A549 (cell line): ENCODE measurements around the gene ABCD2. TPM values are rescaled to one million over a fixed set of nuclear protein-coding genes. Genes with fewer than 3 reads are reported as not detected.

ENCODE experiments used
- ATAC-seq, 2 experiments: fragments of 200-7000 bp in 1 of 2; fragments of >200 bp in 1 of 2; cut with Nextera tagmentation in 1 of 2; cut with Tn5 transposase in 1 of 2; 3 replicates each; pipeline versions ENCODE4 v1.8.0 to v1.9.1; 2018 to 2020; ENCODE audit warnings: mild to moderate bottlenecking in 1 of 2, moderate library complexity in 1 of 2
- CTCF ChIA-PET: fragments of 300-600 bp; sonication (Branson Sonifier 250); formaldehyde crosslinking; extraction: SDS; loops from one replicate; lab custom pipeline; 2021; ENCODE audit warnings: antibody characterized with exemption, inconsistent platforms; lab: Yijun Ruan, JAX
- POLR2A ChIA-PET: fragments of 350-600 bp; formaldehyde crosslinking; extraction: SDS; loops from one replicate; lab custom pipeline; 2021; ENCODE audit warnings: antibody characterized with exemption, inconsistent platforms; lab: Yijun Ruan, JAX
- DNase-seq, 2 experiments: peaks; one replicate each; pipeline versions ENCODE4 v3.0.0 to v3.0.0-alpha.2; 2011 to 2016; ENCODE audit warnings: low read depth in 1 of 2, low spot score in 1 of 2
- FAIRE-seq: peaks from 2 replicates; lab custom pipeline; 2011; peaks lifted over from hg19 to GRCh38; lab: Jason Lieb, UNC
- H3K27ac ChIP-seq, 2 experiments: fragments of >200 bp; sonication (Bioruptor Twin); formaldehyde crosslinking; 3 replicates each; pipeline ENCODE4 v1.5.1; 2016 to 2017
- H3K4me1 ChIP-seq: fragments of >200 bp; sonication (Bioruptor Twin); formaldehyde crosslinking; 3 replicates; pipeline ENCODE4 v1.6.1; 2016
- H3K4me2 ChIP-seq: fragments of >200 bp; sonication (Bioruptor Twin); formaldehyde crosslinking; 3 replicates; pipeline ENCODE4 v1.6.1; 2016
- H3K4me3 ChIP-seq: fragments of >200 bp; sonication (Bioruptor Twin); formaldehyde crosslinking; 3 replicates; pipeline ENCODE4 v1.5.1; 2016
- H3K9me3 ChIP-seq: fragments of >200 bp; sonication (Bioruptor Twin); formaldehyde crosslinking; 3 replicates; pipeline ENCODE4 v1.6.1; 2016
- BHLHE40 ChIP-seq: IDR thresholded peaks from 2 replicates; pipeline ENCODE4 v1.6.1; 2012; ENCODE audit warnings: low read depth, low read length, inconsistent platforms
- CEBPB ChIP-seq, 2 experiments: fragments of >200 bp in 1 of 2; sonication (Bioruptor Twin) in 1 of 2; formaldehyde crosslinking in 1 of 2; IDR thresholded peaks; 2 replicates each; pipeline ENCODE4 v1.6.1; 2012 to 2016
- CHD2 ChIP-seq: fragments of 150-350 bp; IDR thresholded peaks from 2 replicates; pipeline ENCODE4 v1.6.1; 2014; ENCODE audit warnings: low read length; ENCODE audit not compliant: partially characterized antibody
- CTCF ChIP-seq: fragments of >200 bp; sonication (Bioruptor Twin); formaldehyde crosslinking; IDR thresholded peaks from 3 replicates; pipeline ENCODE4 v1.5.1; 2016
- EHF ChIP-seq: fragments of 250-450 bp; sonication (Bioruptor Pico); IDR thresholded peaks from 2 replicates; pipeline ENCODE4 v1.5.0; 2020; ENCODE audit warnings: mild to moderate bottlenecking
- EP300 ChIP-seq, 2 experiments: fragments of >200 bp; sonication (Bioruptor Twin); formaldehyde crosslinking; IDR thresholded peaks; 2 replicates in 1 of 2; 3 replicates in 1 of 2; pipeline ENCODE4 v1.6.1; 2016 to 2017
- ESRRA ChIP-seq: fragments of 150-350 bp; IDR thresholded peaks from 2 replicates; pipeline ENCODE4 v1.6.1; 2014; ENCODE audit warnings: mild to moderate bottlenecking, low read length, borderline replicate concordance
- FOSB ChIP-seq: fragments of 250-450 bp; sonication (Bioruptor Pico); IDR thresholded peaks from 2 replicates; pipeline ENCODE4 v1.5.0; 2020; ENCODE audit warnings: mild to moderate bottlenecking, moderate library complexity
- GATA3 ChIP-seq: IDR thresholded peaks from 2 replicates; pipeline ENCODE4 v1.6.1; 2012; ENCODE audit warnings: borderline replicate concordance
- HEYL ChIP-seq: fragments of 250-450 bp; sonication (Bioruptor Pico); IDR thresholded peaks from 2 replicates; pipeline ENCODE4 v1.8.0; 2021; ENCODE audit warnings: mild to moderate bottlenecking, moderate library complexity
- HOXB5 ChIP-seq: fragments of 250-450 bp; sonication (Bioruptor Pico); IDR thresholded peaks from 2 replicates; pipeline ENCODE4 v1.5.0; 2020; ENCODE audit warnings: mild to moderate bottlenecking, moderate library complexity
- JUNB ChIP-seq: fragments of >200 bp; sonication (Bioruptor Twin); formaldehyde crosslinking; IDR thresholded peaks from 2 replicates; pipeline ENCODE4 v1.6.1; 2016
- KDM5A ChIP-seq: fragments of 200-600 bp; sonication (generic); IDR thresholded peaks from 2 replicates; pipeline ENCODE4 v1.6.1; 2016; ENCODE audit warnings: antibody characterized with exemption, mild to moderate bottlenecking
- MAZ ChIP-seq: fragments of 150-350 bp; IDR thresholded peaks from 2 replicates; pipeline ENCODE4 v1.6.1; 2014; ENCODE audit warnings: antibody characterized with exemption, low read depth, low read length, borderline replicate concordance
- PHF8 ChIP-seq: fragments of 200-600 bp; sonication (generic); IDR thresholded peaks from 2 replicates; pipeline ENCODE4 v1.6.1; 2016; ENCODE audit warnings: low read depth, mild to moderate bottlenecking, antibody characterized with exemption, moderate library complexity, borderline replicate concordance
- REST ChIP-seq: fragments of 200-600 bp; sonication (generic); IDR thresholded peaks from 2 replicates; pipeline ENCODE4 v1.6.1; 2016; ENCODE audit warnings: antibody characterized with exemption, mild to moderate bottlenecking, moderate library complexity
- SREBF2 ChIP-seq: fragments of 450-650 bp; IDR thresholded peaks from 2 replicates; pipeline ENCODE4 v1.6.1; 2014; ENCODE audit warnings: mild to moderate bottlenecking, moderate library complexity
- TFCP2L1 ChIP-seq: fragments of 250-450 bp; sonication (Bioruptor Pico); IDR thresholded peaks from 2 replicates; pipeline ENCODE4 v1.5.0; 2021; ENCODE audit warnings: mild to moderate bottlenecking
- TP53 ChIP-seq: fragments of 250-450 bp; sonication (Bioruptor Pico); IDR thresholded peaks from 2 replicates; pipeline ENCODE4 v1.5.0; 2021; ENCODE audit warnings: mild to moderate bottlenecking, moderate library complexity
- WGBS: methylation state at CpG from one replicate; pipeline ENCODE4 v1.1.6; 2017; ENCODE audit errors: missing lambda C conversion rate; 5-methylcytosine and 5-hydroxymethylcytosine counted together
- polyA plus RNA-seq, 4 experiments: library from polyadenylated mRNA; depleted of rRNA in 3 of 4; stranded (reverse); fragments of >200 nt; fragmentation: RNase III in 1 of 4; extraction: RNeasy Plus Mini Kit Qiagen cat#74134 plus additional on column Dnase treatment in 1 of 4; gene quantifications; 2 replicates in 3 of 4; 3 replicates in 1 of 4; pipeline ENCODE4 v1.2.3, GENCODE V29; 2011 to 2017
- TF ChIP-seq, protein P1 (sequence below): fragments of 450-650 bp; IDR thresholded peaks from 2 replicates; pipeline ENCODE4 v1.6.1; 2014; ENCODE audit warnings: antibody characterized with exemption
- TF ChIP-seq, protein P2 (sequence below): fragments of 250-450 bp; sonication (Bioruptor Pico); IDR thresholded peaks from 2 replicates; pipeline ENCODE4 v1.5.0; 2020; ENCODE audit warnings: low read depth, mild to moderate bottlenecking, moderate library complexity
- TF ChIP-seq, protein P3 (sequence below): fragments of 150-350 bp; IDR thresholded peaks from 2 replicates; pipeline ENCODE4 v1.6.1; 2014; ENCODE audit warnings: low read depth, mild to moderate bottlenecking, low read length

The ABCD2 gene
- polyA plus RNA-seq, 2 of the 4 experiments (the other 2 are of a cell fraction), result 0.01 TPM; not detected in 1

- TF ChIP-seq CTCF, result peak; percentile 51
- TF ChIP-seq, protein P1, sequence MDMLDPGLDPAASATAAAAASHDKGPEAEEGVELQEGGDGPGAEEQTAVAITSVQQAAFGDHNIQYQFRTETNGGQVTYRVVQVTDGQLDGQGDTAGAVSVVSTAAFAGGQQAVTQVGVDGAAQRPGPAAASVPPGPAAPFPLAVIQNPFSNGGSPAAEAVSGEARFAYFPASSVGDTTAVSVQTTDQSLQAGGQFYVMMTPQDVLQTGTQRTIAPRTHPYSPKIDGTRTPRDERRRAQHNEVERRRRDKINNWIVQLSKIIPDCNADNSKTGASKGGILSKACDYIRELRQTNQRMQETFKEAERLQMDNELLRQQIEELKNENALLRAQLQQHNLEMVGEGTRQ, result no peak
- TF ChIP-seq, protein P2, sequence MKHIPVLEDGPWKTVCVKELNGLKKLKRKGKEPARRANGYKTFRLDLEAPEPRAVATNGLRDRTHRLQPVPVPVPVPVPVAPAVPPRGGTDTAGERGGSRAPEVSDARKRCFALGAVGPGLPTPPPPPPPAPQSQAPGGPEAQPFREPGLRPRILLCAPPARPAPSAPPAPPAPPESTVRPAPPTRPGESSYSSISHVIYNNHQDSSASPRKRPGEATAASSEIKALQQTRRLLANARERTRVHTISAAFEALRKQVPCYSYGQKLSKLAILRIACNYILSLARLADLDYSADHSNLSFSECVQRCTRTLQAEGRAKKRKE (CRISPR knock-in tag), result no peak
- no peak for TF ChIP-seq MAZ
- TF ChIP-seq GATA3, result no peak
- TF ChIP-seq SREBF2, result no peak
- TF ChIP-seq HEYL (CRISPR knock-in tag), result no peak
- no peak for TF ChIP-seq CEBPB (IDR thresholded peaks at IDR 0.05)
- TF ChIP-seq PHF8, result no peak
Observed at GRCh38 chr12:39587225-39587624, 32.4 kb downstream of the ABCD2 start (continued).

- FAIRE-seq (no peak), DNase-seq (no peak), ATAC-seq (no peak; a peak in 1 of 6 replicates)
- ChIA-PET CTCF (no interaction called here), POLR2A (no interaction called here)
- 87% methylated on average over 1 of the region's 1 CpG for WGBS
- TF ChIP-seq REST (no peak), KDM5A (no peak), HOXB5 (CRISPR knock-in tag) (no peak), PHF8 (no peak), CTCF (no peak)
- no peak overlapping the region for H3K4me2 ChIP-seq
- no peak overlapping the region for H3K4me3 ChIP-seq
- no peaks in the 10 kb centered on the region for H3K9me3 ChIP-seq
- H3K27ac ChIP-seq, result no peak overlapping the region
- H3K4me1 ChIP-seq, result peaks cover 2% of the 10 kb centered on the region; the same call in 2 of the 3 replicates
Observed at GRCh38 chr12:39586816-39587215, 32.8 kb downstream of the ABCD2 start.

GRCh38 chr12:39581592-39581991 lies 38.0 kb downstream of the ABCD2 start:
- no peak overlapping the region for H3K27ac ChIP-seq
- TF ChIP-seq EHF (CRISPR knock-in tag) (no peak), TFCP2L1 (CRISPR knock-in tag) (no peak), GATA3 (no peak), CHD2 (no peak), BHLHE40 (no peak), CEBPB (IDR thresholded peaks at IDR 0.05) (no peak; a peak in 1 of 4 replicates), EP300 (IDR thresholded peaks at IDR 0.05) (no peak), FOSB (CRISPR knock-in tag) (no peak), ESRRA (no peak), TP53 (CRISPR knock-in tag) (no peak), JUNB (peak; percentile 21; the same call in 1 of the 2 replicates)
- TF ChIP-seq, protein P3, sequence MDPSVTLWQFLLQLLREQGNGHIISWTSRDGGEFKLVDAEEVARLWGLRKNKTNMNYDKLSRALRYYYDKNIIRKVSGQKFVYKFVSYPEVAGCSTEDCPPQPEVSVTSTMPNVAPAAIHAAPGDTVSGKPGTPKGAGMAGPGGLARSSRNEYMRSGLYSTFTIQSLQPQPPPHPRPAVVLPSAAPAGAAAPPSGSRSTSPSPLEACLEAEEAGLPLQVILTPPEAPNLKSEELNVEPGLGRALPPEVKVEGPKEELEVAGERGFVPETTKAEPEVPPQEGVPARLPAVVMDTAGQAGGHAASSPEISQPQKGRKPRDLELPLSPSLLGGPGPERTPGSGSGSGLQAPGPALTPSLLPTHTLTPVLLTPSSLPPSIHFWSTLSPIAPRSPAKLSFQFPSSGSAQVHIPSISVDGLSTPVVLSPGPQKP, result no peak

More at GRCh38 chr12:39581592-39581991, 38.0 kb downstream of the ABCD2 start:
- ATAC-seq (peak in 1 of 2 experiments; percentile 62; a peak in 3 of 6 replicates), FAIRE-seq (no peak), DNase-seq (peak in 1 of 2 experiments; percentile 27)
- Histone ChIP-seq H3K9me3 (no peaks in the 10 kb centered on the region), H3K4me1 (no peaks in the 10 kb centered on the region), H3K4me3 (no peak overlapping the region), H3K4me2 (peak overlapping the region; percentile 44)
- ChIA-PET POLR2A (no interaction called here), CTCF (no interaction called here)
- WGBS, result 11% methylated on average over 3 of the region's 3 CpGs
